Measurements from ENCODE around the gene TMEM214. TPM values are rescaled to one million over a fixed set of nuclear protein-coding genes. Genes with fewer than 3 reads are reported as not detected.

The TMEM214 gene
- total RNA-seq, 2 donors from 2014 or later = 52.7 to 63.7 TPM

DNA sequence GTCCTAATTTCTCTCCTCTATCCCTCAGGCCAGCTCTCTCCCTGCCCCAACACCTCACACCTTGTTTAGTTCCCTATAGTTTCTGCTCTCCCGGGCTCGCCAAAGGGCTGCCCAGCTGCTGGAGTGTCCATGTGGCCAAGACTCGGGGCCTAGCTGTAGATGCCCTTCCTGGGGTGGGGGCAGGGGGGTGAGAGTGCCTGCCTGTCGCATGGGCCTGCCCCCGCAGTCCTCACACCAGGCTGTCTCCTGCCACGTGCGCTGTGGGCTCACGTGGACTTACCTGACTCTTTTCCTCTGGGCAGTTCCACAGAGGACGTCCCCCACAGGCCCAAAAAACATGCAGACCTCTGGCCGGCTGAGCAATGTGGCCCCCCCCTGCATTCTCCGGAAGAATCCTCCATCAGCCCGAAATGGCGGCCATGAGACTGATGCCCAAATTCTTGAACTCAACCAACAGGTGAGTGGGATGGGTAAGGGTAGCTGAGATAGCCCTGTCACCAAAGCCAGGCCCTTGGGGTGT, 7.4 kb upstream of the TMEM214 start:
- Histone ChIP-seq H3K4me1 (ENCODE audit: control insufficient read depth, insufficient read depth, low read length) (no peaks in the 10 kb centered on the region), H3K36me3 (ENCODE audit: control insufficient read depth, insufficient read depth, low read length) (peaks cover 17% of the 10 kb centered on the region), H3K9ac (ENCODE audit: extremely low read depth, low read length, poor library complexity, severe bottlenecking) (no peak overlapping the region), H3K4me3 (ENCODE audit: low read length) (no peak overlapping the region), H3K27me3 (ENCODE audit: control insufficient read depth, insufficient read depth, low read length, poor library complexity, severe bottlenecking) (no peaks in the 10 kb centered on the region), H3K9me3 (ENCODE audit: control insufficient read depth, low read length) (no peaks in the 10 kb centered on the region), H3K27ac (ENCODE audit: low read depth, low read length) (no peak overlapping the region)
- H3K4me3 Mint-ChIP-seq = no peak overlapping the region
- no peaks in the 10 kb centered on the region for H3K27me3 Mint-ChIP-seq (ENCODE audit: insufficient read depth)
- no peak for DNase-seq
- peaks cover 2% of the 10 kb centered on the region for H3K36me3 Mint-ChIP-seq (ENCODE audit: low read depth)
- TF ChIP-seq CTCF (conservative IDR thresholded peaks at IDR 0.05) = no peak
- 93 to 97% methylated on average over 6 to 13 of the region's 13 CpGs for WGBS, 2 experiments (ENCODE audit: insufficient coverage in 1 of 2, insufficient read length in 1 of 2)
- no peak overlapping the region for H3K27ac Mint-ChIP-seq
- H3K9me3 Mint-ChIP-seq = no peaks in the 10 kb centered on the region
- H3K4me1 Mint-ChIP-seq = no peaks in the 10 kb centered on the region

- H3K9ac ChIP-seq (ENCODE audit: extremely low read depth, low read length, poor library complexity, severe bottlenecking) = no peak overlapping the region
- Mint-ChIP-seq H3K27ac (no peak overlapping the region), H3K9me3 (no peaks in the 10 kb centered on the region), H3K36me3 (ENCODE audit: low read depth) (peaks cover 2% of the 10 kb centered on the region), H3K4me3 (no peak overlapping the region), H3K4me1 (no peaks in the 10 kb centered on the region), H3K27me3 (ENCODE audit: insufficient read depth) (no peaks in the 10 kb centered on the region)
- H3K27me3 ChIP-seq (ENCODE audit: control insufficient read depth, insufficient read depth, low read length, poor library complexity, severe bottlenecking) = no peaks in the 10 kb centered on the region
- no peaks in the 10 kb centered on the region for H3K9me3 ChIP-seq (ENCODE audit: control insufficient read depth, low read length)
- H3K4me1 ChIP-seq (ENCODE audit: control insufficient read depth, insufficient read depth, low read length) = no peaks in the 10 kb centered on the region
- no peak for DNase-seq
- H3K36me3 ChIP-seq (ENCODE audit: control insufficient read depth, insufficient read depth, low read length) = peaks cover 20% of the 10 kb centered on the region
- H3K4me3 ChIP-seq (ENCODE audit: low read length) = no peak overlapping the region
- no peak for TF ChIP-seq CTCF (conservative IDR thresholded peaks at IDR 0.05)
- no peak overlapping the region for H3K27ac ChIP-seq (ENCODE audit: low read depth, low read length)
- 93 to 96% methylated on average over 7 to 24 of the region's 24 CpGs for WGBS, 2 experiments (ENCODE audit: insufficient coverage in 1 of 2, insufficient read length in 1 of 2)
Measured at GRCh38 chr2:27025861-27026851, 6.6 kb upstream of the TMEM214 start.

GRCh38 chr2:27027211-27027651, 5.5 kb upstream of the TMEM214 start:
- H3K27me3 ChIP-seq (ENCODE audit: control insufficient read depth, insufficient read depth, low read length, poor library complexity, severe bottlenecking) = no peaks in the 10 kb centered on the region
- Mint-ChIP-seq H3K9me3 (no peaks in the 10 kb centered on the region), H3K4me3 (no peak overlapping the region), H3K27ac (peak overlapping the region; percentile 52), H3K4me1 (peaks cover 2% of the 10 kb centered on the region), H3K36me3 (ENCODE audit: low read depth) (peaks cover 2% of the 10 kb centered on the region), H3K27me3 (ENCODE audit: insufficient read depth) (no peaks in the 10 kb centered on the region)
- H3K27ac ChIP-seq (ENCODE audit: low read depth, low read length) = no peak overlapping the region
- no peaks in the 10 kb centered on the region for H3K4me1 ChIP-seq (ENCODE audit: control insufficient read depth, insufficient read depth, low read length)
- peaks cover 20% of the 10 kb centered on the region for H3K36me3 ChIP-seq (ENCODE audit: control insufficient read depth, insufficient read depth, low read length)
- no peak overlapping the region for H3K9ac ChIP-seq (ENCODE audit: extremely low read depth, low read length, poor library complexity, severe bottlenecking)
- no peak for DNase-seq
- WGBS, 2 experiments (ENCODE audit: insufficient coverage in 1 of 2, insufficient read length in 1 of 2) = 95 to 98% methylated on average over 5 to 10 of the region's 10 CpGs
- no peaks in the 10 kb centered on the region for H3K9me3 ChIP-seq (ENCODE audit: control insufficient read depth, low read length)
- TF ChIP-seq CTCF (conservative IDR thresholded peaks at IDR 0.05) = no peak
- H3K4me3 ChIP-seq (ENCODE audit: low read length) = no peak overlapping the region

Measured in endodermal cell (in vitro differentiated cells).